DMS153 (cell line): ENCODE data around the gene SORCS3.
A peak's percentile ranks its signal among the peaks of the same experiment; 100 is the strongest.

Source experiments
- DNase-seq: peaks from one replicate; lab custom pipeline; 2025; lab: John Stamatoyannopoulos, UW

The SORCS3 gene

GRCh38 chr10:104778371-104778770 is 137.3 kb downstream of the SORCS3 start:
- no peak for DNase-seq

DNA sequence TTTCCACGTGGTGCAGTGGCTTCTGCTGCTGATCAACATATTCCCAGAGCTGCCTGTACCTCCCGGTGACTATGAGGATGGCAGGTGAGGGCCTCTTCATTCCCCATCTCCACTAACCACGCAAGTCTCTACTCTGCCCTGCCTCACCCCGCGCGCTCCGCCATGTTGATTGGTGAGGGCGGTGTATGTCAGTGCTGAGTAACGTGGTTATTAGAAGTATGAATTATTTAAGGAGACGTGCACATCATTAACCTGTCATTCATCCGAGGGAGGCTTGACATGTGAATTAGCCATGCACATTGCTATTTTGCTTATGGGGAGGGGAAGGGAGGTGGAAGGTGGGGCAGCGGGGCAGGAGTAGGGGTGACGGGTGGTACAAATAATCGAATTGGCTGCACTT is 138.6 kb downstream of the SORCS3 start:
- DNase-seq, result no peak

DNA sequence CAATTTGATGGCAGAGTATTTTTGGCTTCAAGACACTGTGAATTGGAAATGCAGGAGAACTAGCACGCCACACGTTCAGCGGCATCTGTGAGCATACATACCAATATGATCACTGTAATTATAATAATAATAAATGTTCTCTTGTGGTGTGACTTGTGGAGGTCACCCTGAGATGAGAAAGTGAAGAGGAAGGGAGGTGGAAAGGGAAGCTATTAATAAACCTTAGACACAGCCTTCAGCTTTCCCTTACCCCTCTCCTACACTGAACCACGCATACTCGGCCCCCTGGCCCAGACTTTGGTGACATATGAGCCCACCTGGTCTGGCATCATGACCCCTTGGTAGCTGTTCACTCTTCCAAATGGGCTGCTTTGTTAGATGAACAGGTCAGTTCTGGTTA is 139.1 kb downstream of the SORCS3 start:
- DNase-seq, result no peak

- DNase-seq, result no peak
Measured at GRCh38 chr10:104780946-104781595, 140.0 kb downstream of the SORCS3 start.

DNA sequence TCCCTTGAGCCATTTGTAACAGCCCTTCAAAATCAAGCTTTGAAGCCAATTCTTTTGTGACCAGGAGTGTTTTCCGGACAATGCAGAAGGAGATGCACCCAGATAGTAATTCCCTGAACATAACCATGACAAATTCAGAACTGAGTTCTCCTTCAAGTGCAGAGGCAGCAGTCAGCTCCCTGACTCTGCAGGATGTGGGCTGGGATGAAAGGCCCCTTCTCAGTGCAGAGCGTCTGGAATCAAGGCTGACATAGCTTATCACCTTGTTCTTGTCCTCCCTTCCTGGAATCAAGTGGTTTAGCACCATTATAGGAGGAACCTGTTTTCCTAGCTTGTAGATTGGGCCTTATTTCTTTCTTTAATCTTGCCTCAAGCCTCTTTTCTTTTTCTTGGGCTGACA is 143.4 kb downstream of the SORCS3 start:
- DNase-seq, result no peak

DNA sequence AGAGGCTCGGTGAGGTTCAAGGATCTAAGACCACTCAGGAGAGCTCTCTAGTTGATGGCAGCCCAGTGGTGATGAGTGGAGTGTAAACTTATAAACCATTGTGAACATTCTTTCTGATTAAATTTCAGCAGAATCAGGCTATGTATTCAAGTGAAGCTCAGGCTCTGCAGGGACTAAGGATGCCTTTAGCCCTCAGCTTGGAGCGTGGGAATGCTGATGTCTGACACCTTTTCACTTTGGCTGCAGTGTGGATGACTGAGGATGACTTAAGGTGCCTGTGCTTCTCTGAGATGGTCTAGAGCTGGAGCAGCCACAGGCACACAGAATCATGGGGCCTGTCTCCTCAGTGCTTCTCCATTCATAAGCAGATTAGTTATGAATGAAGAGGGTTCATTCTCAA is 150.4 kb downstream of the SORCS3 start:
- no peak for DNase-seq

DNA sequence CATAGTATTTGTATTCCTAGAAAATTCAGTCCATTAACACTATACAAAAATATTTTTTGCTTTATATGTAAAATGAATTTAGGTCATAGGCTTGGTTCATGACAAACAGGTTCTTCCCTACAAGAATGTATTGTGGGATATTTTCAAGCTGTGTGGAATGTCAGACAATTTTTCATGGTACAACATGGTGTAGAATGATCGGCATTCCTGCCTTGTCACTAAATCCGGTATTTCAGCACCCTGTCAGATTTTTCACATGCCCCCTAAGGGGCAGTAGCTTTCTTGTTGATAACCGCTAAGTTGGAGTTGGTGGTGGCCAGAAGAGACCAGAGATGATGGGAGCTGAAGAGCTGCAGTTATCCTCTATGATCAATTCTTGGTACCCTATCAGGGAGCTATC is 154.3 kb downstream of the SORCS3 start:
- no peak for DNase-seq

GRCh38 chr10:104796823-104797222 is 155.7 kb downstream of the SORCS3 start:
- no peak for DNase-seq

DNA sequence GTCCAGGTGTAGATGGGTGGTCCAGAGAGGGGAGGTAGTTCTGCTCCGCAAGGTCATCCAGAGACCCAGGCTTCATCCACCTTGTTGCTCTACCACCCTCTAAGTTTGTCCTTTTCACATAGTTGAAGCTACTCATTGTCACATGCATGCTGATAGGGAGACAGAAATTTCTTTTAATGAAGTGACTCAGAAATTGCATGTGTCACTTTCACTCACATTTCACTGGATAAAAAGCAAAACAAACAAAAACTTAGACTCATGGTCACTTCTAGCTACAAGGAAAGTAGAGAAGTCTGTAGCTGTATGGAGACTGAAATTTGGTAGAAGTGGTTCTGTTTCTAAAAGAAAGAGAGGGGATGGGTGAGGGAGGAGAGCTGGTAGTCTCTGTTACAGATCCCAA is 161.9 kb downstream of the SORCS3 start:
- no peak for DNase-seq

GRCh38 chr10:104804880-104805279 is 163.8 kb downstream of the SORCS3 start:
- no peak for DNase-seq

GRCh38 chr10:104806801-104807200 is 165.7 kb downstream of the SORCS3 start:
- no peak for DNase-seq

DNA sequence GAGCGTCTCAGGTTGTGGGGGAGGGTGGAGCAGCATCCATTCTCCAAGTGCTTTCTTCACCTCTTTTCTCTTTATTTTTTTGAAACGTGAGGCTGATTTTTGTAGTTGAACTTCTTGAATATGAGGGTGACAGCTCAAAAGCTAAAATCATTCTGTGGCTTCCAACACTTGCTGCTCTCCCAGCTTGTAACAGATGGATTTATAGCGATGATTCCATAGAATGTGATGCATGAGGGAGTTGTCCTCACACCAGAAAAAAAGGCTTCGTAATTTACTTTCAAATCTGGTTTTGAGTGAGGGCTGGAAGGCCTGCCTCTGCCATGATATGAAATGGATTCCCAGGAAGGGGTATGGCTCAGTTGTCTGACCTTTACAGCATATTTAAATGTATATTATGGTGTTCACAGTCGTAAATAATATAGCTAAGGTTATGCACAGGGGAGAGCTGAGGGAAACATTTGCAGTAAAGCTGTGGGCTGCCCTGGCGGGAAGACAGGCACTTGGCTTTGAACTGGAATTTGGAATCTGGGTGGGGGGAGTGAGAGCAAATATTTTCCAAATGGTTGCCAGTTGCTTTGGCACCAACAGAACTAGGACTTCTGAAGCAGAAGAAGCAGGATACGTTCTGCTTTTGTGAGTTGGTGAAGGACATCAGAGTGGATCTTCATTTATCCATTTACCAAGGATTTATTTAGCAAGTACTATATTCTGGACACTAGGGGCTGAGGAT is 166.7 kb downstream of the SORCS3 start:
- DNase-seq, result no peak

GRCh38 chr10:104809288-104810090 is 168.4 kb downstream of the SORCS3 start:
- peak; percentile 96 for DNase-seq

GRCh38 chr10:104811166-104811565 is 170.1 kb downstream of the SORCS3 start:
- no peak for DNase-seq

GRCh38 chr10:104816501-104816900 is 175.4 kb downstream of the SORCS3 start:
- no peak for DNase-seq

DNA sequence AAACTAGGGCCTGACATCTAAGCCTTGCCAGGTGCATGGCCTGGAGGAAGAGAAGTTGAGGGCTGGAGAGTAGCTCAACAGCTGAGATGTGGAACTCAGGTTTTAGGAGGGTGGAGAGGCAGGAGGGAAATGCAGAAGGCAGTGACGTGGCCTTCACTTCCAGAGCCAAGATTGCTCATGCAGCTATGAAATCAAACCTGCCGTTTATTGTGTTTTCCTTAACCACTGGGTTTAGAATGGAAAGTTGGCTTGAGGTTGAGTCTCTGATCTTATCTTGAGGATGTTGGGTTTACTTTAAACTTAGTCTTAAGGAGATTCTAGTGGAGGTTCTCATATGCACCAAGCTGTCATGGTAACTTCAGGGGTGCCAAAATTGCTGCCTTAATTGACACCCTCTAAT is 178.6 kb downstream of the SORCS3 start:
- no peak for DNase-seq

- no peak for DNase-seq
Measured at GRCh38 chr10:104822088-104822487, 181.0 kb downstream of the SORCS3 start.

- no peak for DNase-seq
Measured at GRCh38 chr10:104824380-104825006, 183.4 kb downstream of the SORCS3 start.

- DNase-seq, result no peak
Measured at GRCh38 chr10:104831272-104831671, 190.2 kb downstream of the SORCS3 start.

DNA sequence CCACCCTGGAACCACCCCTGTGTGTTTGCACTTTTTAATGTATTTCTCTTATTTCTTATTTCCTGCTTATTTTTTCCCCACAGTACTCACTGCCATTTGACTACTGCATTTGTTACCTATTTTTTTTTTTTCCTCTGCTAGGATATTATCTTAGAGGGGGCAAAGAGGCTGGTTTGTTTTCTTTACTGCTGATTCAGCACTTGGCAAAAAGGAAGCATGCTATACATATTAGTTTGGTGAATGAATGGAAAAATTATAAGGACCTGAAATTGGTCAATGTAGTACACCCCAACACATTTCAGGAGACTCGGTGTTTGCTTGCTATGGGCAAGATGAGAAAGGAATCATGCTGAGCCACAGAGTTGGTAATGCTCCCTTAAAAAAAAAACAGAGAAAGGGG is 193.5 kb downstream of the SORCS3 start:
- no peak for DNase-seq

- peak; percentile 56 for DNase-seq
Measured at GRCh38 chr10:104835422-104835821, 194.3 kb downstream of the SORCS3 start.

DNA sequence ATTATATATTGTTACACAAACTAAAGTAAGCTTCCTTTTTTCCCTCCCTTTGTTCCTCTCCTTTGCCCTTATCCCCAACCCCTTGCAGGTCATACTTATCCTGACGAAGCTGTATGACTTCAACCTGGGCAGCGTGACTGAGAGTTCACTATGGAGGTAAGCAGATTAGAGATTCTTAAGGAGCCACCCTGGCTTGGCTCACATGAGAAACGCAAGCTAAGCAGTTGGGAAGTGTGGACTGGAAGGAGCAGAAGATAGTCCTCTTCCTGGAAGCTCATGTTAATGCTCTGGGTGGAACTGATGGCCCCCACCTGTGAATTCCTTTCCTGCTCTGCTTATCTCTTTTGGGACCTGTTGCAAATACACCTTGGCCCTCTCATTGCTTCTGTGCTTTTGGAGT is 201.6 kb downstream of the SORCS3 start:
- DNase-seq, result no peak

- DNase-seq, result no peak
Measured at GRCh38 chr10:104844073-104844472, 203.0 kb downstream of the SORCS3 start.
